IPS-NIHi7 (cell line): Measurements from ENCODE around the gene CTU1.
"Not testable (repeated sequence)": the region's sequence is repeated elsewhere in the genome, so short reads cannot be mapped to it uniquely, and the experiment has no call there.

Source experiments
- DNase-seq: peaks from one replicate; pipeline ENCODE4 v3.0.0; 2012; ENCODE audit warnings: mixed read lengths; ENCODE audit errors: extremely low spot score

Gene CTU1

DNA sequence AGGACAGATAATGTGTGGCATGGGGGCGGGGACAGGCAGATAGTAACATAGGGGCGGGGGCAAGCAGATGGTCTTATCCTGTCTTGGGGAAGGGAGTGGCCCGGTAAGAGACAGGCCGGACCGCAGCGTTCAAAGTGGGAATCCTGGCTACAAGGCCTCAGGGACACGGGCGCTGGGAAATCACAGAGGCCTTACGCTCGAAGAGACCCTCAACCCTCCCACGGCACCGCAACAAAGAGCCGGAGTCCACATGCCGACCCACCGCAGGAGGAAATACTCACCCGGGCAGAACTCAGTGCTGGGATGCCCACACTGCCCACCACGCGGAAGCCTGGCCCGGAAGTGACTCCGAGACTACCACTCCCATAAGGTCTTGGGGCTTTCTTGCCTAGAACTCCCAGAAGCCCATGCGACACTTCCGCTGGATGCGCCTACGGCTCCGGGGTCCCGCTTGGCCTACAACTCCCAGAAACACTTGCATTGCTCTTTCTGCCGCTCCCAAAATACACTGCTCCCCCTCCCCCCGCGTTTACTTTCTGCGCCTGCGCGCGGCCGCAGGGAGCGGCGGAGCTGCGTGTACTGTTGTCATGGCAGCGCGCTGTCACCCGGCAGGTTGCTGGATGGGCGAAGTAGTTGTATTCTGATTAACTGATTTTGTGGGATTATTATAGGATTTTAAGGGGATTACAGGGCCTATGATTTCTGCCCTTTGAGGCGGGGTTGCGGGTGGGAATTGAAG, at the start of gene CTU1:
Gene CTU1, minus strand, starts transcription at position 344 of the 739 bp plus-strand sequence. CDS start 3,840 bp downstream, outside the sequence.
- DNase-seq, result peak; percentile 97

DNA sequence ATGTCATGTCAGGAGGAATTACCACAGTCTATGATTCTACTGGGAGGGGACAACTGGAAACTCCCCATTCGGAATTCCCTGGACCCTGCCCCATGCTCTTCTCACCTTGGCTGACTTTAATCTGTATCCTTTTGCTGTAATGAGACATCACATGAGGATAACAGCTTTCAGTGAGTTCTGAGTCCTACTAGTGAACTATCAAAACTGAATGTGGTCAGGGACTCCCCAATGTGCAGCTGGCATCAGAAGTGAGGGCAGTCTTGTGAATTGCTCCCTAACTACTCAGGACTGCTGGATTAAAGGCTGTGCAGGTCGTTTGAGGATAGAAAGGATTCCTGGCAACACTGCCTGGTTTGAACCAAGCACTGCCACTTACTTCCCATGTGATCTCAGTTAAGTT, 49.1 kb upstream of the CTU1 start:
- DNase-seq, result no peak

DNA sequence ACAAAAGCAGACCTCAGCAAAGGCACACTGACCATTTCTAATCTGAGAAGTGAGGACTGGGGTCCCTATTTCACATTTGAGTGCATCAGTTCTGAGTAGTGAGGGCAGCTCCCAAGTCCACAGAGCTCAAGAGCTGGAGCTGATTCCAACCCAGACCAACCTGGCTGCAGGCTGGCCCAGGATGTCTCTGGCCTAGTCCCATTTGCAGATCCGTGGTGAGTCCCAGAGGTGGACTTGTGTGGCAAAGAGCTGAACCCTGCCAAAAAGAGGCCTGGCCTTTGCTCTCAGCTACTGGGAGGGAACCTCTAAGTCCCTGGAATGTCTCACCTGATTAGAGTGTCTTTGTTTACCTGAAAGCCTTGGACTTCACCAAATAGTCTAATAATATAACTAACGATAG, 48.5 kb upstream of the CTU1 start:
- no peak for DNase-seq

DNA sequence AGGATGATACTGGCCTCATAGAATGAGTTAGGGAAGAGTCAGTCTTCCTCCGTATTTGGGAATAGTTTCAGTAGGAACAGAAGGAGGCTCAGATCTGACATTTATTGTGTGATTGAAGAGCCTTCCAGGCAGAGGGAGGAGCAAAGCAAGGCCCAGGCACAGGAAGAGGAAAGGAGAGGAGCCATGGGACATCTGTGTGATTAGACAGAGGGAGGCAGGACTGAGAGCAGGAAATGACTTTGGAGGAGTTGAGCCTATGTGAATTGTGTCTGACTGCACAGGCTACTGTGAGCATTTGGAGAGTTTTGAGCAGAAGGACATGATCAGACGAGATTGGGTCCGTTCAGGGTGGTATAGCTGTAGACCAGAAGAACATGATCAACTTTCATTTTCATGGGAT, 42.4 kb upstream of the CTU1 start:
- DNase-seq, result no peak

DNA sequence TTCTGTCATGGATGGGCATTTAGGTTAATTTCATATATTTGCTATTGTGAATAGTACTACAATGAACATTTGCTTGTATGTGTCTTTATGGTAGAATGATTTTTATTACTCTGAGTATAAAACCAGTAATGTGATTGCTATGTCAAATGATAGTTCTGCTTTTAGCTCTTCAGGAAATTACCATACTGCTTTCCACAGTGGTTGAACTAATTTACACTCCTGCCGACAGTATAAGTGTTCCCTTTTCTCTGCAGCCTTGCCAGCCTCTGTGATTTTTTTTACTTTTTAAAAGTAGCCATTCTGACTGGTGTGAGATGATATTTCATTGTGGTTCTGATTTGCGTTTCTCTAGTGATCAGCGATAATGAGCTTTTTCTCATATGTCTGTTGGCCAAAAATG, 40.4 kb upstream of the CTU1 start:
- DNase-seq, result no peak

DNA sequence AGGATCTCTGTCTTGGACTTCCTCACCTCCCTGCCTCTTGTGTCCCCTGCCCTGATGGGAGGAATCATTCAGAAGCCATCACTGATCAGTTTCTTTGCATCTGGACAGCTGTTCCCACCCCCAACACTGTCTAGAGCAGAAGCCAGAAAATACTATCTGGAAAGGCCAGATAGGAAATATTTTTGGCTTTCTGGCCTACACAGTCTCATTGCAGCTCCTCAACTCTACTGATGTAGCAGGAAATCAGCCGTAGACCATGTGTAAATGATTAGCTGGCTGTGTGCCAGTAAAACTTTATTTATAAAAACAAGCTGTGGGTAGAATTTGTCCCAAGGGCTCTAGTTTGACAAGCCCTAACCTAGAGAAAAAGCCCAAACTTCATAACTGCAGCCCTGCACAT, 39.5 kb upstream of the CTU1 start:
- DNase-seq, result no peak

DNA sequence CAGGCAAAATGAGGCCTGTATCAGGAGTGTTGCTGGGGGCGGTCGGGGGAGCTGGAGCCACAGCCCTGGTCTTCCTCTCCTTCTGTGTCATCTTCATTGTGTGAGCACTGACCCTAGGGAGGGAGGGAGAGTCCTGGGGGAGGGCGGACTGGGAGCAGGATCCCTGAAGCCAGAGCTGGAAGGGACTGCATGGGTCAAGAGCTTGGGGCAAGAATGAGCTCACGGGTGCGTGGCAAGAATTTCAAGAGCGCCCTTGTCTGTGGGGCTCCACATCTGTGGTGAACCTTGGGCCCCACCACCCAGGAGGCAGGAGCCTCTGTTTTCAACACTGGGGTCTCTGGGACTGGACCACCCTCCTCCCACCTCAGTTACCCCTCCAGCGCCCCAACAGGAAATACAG, 38.5 kb upstream of the CTU1 start:
- no peak for DNase-seq

DNA sequence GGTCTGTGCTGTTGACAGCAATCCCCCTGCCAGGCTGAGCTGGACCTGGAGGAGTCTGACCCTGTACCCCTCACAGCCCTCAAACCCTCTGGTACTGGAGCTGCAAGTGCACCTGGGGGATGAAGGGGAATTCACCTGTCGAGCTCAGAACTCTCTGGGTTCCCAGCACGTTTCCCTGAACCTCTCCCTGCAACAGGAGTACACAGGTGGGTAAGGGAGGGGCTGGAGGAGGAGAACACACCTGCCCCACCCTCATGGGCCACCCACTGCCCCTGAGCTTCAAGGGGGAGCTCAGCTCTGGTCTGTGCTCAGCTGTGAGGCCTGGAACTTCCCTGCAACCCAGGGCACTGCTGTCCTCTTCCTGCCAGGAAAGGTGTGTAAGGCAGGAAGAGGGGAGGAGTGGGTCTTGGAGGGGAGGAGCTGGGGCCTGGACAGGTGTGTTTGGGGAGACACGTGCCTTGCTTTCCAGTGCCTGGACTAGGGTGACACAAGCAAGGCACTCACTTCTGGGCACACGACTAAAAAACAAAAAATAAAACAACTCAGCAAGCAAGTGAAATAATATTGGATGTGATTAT, 37.8 kb upstream of the CTU1 start:
- no peak for DNase-seq

DNA sequence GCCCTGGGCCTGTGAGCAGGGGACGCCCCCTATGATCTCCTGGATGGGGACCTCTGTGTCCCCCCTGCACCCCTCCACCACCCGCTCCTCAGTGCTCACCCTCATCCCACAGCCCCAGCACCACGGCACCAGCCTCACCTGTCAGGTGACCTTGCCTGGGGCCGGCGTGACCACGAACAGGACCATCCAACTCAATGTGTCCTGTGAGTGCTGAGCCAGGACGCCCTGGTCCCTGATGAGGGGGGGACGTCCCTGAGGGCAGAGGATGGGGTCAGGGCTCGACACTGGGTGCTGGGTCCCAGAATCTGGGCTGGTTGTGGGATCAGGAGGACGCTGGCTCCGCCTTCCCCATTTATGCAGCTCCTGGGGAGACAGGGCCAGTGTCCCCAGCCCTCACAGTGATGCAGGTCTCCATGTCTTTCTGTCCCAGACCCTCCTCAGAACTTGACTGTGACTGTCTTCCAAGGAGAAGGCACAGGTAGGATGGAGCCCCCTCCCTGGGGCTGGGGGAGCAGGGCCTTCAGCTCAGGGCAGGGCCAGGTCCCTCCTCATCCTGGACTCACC, 36.4 kb upstream of the CTU1 start:
- DNase-seq, result no peak

DNA sequence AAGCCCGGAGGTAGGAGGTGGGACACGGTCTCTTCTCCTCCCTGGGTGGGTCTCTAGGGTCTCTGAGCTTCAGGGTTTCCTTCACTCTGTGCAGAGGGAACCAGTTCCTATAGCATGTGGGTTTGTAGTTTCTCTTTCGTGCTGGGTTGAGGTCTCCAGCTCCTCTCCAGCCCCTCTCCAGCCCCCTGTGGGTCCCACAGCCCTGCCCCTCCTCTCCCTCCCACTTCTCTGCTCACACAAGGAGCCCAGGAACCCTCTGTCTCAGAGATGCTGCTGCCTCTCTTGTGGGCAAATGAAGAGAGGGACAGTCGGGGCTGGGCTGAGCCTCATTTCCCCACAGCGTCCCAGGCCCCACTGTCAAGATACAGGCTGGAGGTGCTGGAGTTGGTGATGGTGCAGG, 35.3 kb upstream of the CTU1 start:
- no peak for DNase-seq

DNA sequence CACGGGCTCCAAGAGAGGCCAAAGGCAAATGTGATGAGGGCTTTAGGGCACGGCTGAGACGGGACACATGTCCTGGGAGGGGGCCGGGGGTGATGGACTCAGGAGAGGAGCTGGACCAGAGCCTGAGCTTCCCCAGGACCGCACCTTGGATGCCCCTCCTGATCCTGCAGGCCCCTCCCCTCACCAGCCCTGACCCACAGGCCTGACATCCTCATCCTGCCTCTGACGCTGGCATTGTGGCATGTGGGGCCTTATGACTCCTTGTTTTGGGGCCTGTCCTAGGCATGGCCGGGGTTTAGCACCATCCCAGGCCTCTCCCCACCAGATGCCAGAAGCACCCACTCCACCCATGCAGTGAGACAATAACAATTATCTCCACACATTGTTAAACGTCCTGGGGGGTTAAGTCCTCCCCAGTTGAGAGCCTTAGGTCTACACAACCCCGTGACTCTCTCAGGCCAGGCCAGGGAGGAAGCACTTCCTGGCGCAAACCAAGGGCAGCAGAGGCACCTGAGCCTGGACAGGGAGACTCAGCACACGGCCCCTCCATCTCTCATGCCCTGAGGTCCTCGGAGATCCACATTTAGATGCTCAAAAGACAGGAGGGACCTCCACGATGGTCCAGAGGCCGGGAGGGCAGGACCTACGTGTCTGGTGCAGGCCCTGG, 34.7 kb upstream of the CTU1 start:
- DNase-seq, result not testable (repeated sequence)

DNA sequence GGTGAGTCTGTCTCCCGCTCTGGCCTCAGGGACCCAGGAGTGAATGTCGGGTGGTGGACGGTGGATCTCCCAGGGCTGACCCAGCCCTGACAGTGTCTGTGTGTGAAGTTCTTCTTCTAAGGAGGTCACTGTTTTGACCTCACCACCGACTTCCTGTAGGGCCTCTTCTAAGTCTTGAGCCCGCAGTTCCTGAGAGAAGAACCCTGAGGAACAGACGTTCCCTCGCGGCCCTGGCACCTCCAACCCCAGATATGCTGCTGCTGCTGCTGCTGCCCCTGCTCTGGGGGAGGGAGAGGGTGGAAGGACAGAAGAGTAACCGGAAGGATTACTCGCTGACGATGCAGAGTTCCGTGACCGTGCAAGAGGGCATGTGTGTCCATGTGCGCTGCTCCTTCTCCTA, 33.9 kb upstream of the CTU1 start, which contains the start of gene SIGLEC7:
Gene SIGLEC7, plus strand, starts transcription at position 183 of the 400 bp plus-strand sequence. Its CDS starts 69 bp downstream, at position 252.
- DNase-seq, result no peak

DNA sequence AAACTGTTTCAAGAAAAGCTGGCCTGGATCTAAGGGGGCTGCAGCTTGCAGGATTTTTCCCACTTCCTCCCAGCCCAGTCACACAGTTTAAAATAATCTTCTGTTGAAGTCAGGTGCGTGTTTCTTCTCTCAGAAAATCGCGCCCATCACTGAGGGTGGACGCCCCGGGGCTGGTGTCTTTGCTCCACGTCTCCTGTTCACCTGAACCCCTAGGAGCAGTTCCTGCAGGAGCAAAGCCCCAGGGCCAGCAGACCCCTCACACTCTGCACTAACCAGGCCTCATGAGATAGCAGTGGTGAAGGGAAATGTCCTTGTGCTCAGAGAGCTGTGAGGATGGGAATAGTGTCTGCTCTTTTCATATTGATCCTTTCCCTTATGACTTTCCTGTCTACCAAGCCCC, 33.0 kb upstream of the CTU1 start:
- DNase-seq, result no peak

DNA sequence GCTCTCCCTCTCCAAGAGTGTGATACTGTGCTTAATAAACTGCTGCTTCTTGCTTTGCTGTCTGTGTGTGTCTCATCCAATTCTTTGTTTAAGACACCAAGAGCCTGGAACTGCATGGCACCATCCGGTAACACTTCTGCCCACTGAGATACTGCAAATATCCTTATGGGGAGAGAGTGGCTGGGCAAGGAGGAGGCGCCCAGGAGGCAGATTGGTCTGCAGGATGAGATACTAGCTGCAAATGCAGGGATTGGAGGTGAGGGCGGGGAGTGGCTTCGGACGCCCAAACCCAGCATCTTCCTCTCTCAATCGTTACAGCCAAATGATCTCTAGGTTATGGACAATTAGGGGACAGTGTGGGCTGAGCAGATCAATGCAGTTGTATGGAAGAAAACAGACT, 32.2 kb upstream of the CTU1 start:
- peak; percentile 69 for DNase-seq

DNA sequence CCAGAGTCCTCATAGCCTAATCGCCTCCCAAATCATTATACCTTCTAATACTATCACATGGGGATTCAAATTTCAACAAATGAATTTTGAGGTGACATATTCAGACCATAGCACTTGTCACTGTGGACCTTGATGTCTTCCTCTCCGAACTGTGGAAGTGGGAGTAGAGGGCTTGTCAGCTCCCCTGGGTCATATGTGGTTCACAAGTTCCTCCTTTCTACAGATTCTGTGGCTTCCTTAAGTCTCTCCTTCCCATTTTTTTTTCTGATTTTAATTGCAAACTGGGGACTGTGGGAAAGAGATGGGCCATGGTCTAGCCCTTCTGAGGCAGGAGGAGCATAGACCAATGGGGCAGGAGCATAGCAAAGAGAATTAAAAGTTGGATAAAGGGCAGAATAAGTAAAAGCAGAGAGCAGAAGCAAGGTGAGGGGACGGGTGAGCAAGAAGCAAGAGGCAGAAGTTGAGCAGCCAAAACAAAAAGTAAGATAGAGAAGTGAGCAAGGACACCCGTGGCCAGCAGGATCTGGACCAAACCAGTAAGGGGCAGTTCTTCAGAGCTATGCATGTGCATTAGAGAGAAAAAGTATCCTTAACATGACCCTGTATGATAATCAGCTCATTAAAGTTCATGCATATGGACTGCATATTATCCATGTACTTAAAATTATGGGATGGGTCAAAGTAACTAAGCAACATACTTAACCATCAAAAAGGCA, 31.2 kb upstream of the CTU1 start:
- DNase-seq, result no peak

DNA sequence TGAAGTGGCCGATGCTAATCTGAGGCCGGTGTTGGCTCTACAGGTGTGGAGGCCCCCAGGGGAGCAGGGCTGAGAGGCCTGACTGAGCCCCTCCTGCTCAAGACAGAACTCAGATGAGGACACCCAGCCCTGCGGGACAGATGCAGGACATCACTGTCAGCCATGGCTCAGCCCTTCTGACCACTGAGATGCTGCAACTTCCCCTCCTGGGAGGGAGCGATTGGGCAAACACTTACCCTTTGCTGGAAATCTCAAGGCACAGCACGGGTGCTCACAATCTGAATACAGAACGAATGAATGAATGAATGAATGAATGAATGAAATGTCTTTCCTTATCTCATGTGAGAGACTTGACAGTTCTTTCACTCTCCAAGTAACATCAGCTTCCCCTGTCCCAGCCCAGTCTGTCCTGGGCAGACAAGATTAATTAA, 30.4 kb upstream of the CTU1 start:
- no peak for DNase-seq

DNA sequence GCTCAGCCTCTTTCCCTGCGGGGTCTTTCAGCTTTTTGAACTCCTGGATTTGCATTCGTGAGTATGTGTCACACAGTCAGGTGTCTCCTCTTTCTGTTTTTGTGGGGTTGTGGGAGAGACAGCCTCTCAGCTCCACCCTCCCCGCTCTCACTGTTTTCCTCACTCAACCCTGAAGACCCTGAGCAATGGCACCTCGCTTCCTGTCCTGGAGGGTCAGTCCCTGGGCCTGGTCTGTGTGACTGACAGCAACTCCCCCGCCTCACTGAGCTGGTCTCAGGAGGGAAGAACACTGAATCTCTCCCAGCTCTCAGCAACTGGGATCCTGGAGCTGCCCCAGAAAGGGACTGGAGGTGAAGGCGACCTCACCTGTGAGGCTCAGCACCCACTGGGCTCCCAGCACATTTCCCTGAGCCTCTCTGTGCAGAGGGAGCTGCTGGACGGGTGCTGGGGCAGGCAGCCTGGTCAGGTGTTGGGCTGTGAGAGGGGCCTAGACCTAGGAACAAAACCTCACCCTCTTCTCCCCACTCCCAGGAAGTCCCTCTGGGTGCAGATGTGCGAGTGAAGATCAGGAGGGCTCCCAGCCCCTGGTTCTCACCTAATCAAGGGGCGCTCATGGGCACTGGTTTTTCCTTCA, 29.7 kb upstream of the CTU1 start:
- DNase-seq, result no peak

DNA sequence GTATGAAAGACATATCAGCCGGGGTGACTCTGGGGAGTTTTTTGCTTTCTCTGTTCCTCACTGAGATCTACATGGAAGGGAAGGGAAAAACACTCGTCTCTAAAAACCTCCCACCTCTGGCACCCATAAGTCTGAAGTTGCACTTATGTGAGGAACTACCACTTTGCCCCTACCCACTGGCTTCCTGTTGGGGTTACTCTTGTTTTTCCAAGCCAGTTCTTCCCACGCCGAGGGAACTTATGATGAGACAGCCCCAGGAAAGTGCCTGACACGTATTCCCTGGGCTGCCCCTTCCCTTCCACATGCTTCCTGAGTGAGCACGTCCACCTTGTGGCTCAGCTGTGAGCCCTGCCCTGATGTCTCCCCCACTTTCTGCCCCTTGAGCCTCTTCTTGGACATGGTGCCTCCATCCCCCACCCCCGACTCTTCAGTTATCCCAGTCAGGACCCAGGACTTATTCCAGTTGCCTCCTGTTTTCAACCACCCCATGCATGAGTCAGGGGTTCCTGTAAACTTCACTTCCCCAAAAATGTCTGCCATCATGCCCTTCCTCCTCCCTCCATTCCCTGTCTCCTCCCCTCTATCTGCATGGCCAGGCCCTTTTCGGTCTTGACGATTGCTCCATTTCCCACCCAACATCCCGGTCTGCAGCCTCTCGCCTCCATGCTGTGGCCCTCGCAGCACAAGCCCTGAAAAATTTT, 28.8 kb upstream of the CTU1 start:
- no peak for DNase-seq

DNA sequence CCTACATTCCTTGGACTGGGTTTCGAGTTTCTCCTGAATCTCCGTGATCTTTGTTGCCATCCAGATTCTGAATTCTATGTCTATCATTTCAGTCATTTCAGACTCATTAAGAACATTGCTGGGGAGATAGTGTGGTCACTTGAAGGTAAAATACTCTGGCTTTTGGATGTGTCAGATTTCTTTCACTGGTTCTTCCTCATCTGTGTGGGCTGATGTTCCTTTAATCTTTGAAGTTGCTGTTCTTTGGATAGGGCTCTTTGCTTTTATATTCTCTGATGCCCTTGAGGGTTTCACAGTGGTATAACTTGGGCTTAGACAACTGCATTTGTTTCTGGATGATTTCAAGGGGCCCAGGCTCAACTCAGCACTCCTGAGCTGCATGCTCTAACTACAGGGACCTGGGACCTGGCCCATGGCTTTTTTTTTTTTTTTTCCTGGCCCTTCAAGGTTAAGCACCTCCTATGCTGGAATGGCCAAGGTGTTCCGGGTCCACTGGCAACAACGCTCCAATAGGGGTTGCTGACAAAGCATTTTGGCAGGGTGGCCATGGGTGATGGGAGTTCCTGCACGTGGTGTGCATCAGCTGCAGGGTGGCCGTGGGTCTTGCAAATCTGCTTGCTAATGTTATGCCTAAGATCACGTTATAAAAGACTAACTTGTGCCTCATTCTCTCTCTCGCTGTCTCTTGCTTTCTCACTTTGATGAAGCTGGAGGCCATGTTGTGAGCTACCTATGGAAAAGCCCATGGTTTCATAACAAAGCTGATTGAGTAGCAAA, 28.0 kb upstream of the CTU1 start:
- no peak for DNase-seq

DNA sequence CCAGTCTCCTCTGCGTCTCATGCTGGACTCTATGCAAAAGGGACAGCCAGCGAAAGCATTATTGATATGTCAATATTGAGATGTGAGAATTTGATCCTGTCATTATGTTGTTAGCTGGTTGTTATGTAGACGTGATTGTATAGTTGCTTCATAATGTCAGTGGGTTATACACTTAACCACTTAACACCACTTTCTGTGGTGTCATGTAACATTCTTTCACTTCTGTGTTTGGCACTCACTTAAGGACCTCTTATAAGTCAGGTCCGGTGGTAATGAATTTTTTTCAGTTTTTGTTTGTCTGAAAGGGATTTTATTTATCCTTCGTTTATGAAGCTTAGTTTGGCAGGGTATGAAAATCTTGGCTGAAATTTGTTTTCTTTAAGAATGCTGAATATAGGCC, 26.8 kb upstream of the CTU1 start:
- no peak for DNase-seq
